Testis (tissue), 3 donors: ENCODE measurements around the gene ZNF521. TPM values are rescaled to one million over a fixed set of nuclear protein-coding genes. Genes with fewer than 3 reads are reported as not detected.

Experiments
- DNase-seq: peaks from one replicate; pipeline ENCODE4 v3.0.0-alpha.2; 2019
- H3K27ac ChIP-seq, 2 donors: fragments of 200-600 bp; sonication (generic); one replicate each; pipeline ENCODE4 v1.5.1; 2019
- H3K27me3 ChIP-seq: fragments of 200-600 bp; sonication (generic); one replicate; pipeline ENCODE4 v1.5.1; 2019
- H3K36me3 ChIP-seq: fragments of 200-600 bp; sonication (generic); one replicate; pipeline ENCODE4 v1.5.1; 2017; ENCODE audit warnings: low read depth; ENCODE audit errors: missing control alignments
- H3K4me1 ChIP-seq: fragments of 200-600 bp; sonication (generic); one replicate; pipeline ENCODE4 v1.5.1; 2019
- H3K4me3 ChIP-seq, 2 donors: fragments of 200-600 bp; sonication (generic); one replicate each; pipeline ENCODE4 v1.5.1; 2017 to 2019
- H3K9me3 ChIP-seq: fragments of 200-600 bp; sonication (generic); one replicate; pipeline ENCODE4 v1.5.1; 2017
- POLR2A ChIP-seq: fragments of 450-650 bp; IDR thresholded peaks from one replicate; pipeline ENCODE4 v1.6.1; 2017; ENCODE audit warnings: antibody characterized with exemption, mild to moderate bottlenecking, moderate library complexity
- WGBS, 2 donors: methylation state at CpG; one replicate each; pipeline ENCODE4 v1.1.5; 2018; 5-methylcytosine and 5-hydroxymethylcytosine counted together
- intact Hi-C: fragments of 100-400 bp; cut with DNase I; formaldehyde crosslinking; loops from one replicate; pipeline ENCODE4 v1.15.1; 2023; ENCODE audit warnings: low total_unique reads
- polyA plus RNA-seq: library from polyadenylated mRNA; stranded (reverse); fragments of 350-450 nt; fragmentation: Illumina TruSeq; extraction: RNeasy Lipid Tissue Mini Kit (QIAGEN cat#74804); gene quantifications from one replicate; pipeline ENCODE4 v1.2.3, GENCODE V29; 2014; ENCODE audit warnings: low read depth, low replicate concordance; ENCODE audit not compliant: insufficient read depth
- total RNA-seq, 2 donors: library from RNA; depleted of rRNA; stranded (reverse); fragments of >200 nt; gene quantifications; one replicate each; pipeline ENCODE4 v1.2.3, GENCODE V29; 2016
- TF ChIP-seq, protein P1 (sequence below), 3 experiments: fragments of 450-650 bp in 2 of 3; fragments of 200-600 bp in 1 of 3; sonication (generic) in 1 of 3; IDR thresholded peaks; one replicate each; pipeline ENCODE4 v1.5.1; 2016 to 2019; ENCODE audit warnings: antibody characterized with exemption in 3 of 3, mild to moderate bottlenecking in 2 of 3, moderate library complexity in 1 of 3

The ZNF521 gene
- total and polyA plus RNA-seq, 3 donors from 2014 or later = 8.7 to 46.9 (median 34.7) TPM

DNA sequence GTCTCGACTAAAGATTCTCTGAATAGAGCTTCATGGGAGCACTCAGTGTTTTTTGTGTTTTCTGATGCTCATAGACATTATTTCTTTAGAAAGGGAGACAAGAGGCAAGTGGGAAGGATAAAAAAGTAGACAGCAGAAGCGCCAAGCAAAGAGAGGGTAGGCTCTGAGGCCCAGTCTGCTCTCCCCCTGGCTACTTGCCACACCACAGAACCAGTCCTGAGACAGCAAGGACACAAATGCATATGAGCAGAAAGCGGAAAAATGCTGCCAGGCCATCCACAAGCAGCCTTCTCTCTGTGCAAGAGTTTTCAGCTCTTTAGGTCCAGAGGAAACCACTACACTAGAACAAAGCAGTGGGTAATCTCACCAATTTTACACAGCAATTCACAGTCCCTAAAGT lies 285.4 kb downstream of the ZNF521 start:
- Histone ChIP-seq H3K4me1 (no peaks in the 10 kb centered on the region), H3K36me3 (no peaks in the 10 kb centered on the region), H3K27me3 (no peaks in the 10 kb centered on the region), H3K9me3 (no peaks in the 10 kb centered on the region), H3K4me3 (no peak overlapping the region), H3K27ac (no peak overlapping the region)
- intact Hi-C loops = no loop called here
- 62 to 65% methylated on average over 3 of the region's 3 CpGs for WGBS, 2 donors
- DNase-seq = no peak
- TF ChIP-seq POLR2A = no peak
- TF ChIP-seq, protein P1, sequence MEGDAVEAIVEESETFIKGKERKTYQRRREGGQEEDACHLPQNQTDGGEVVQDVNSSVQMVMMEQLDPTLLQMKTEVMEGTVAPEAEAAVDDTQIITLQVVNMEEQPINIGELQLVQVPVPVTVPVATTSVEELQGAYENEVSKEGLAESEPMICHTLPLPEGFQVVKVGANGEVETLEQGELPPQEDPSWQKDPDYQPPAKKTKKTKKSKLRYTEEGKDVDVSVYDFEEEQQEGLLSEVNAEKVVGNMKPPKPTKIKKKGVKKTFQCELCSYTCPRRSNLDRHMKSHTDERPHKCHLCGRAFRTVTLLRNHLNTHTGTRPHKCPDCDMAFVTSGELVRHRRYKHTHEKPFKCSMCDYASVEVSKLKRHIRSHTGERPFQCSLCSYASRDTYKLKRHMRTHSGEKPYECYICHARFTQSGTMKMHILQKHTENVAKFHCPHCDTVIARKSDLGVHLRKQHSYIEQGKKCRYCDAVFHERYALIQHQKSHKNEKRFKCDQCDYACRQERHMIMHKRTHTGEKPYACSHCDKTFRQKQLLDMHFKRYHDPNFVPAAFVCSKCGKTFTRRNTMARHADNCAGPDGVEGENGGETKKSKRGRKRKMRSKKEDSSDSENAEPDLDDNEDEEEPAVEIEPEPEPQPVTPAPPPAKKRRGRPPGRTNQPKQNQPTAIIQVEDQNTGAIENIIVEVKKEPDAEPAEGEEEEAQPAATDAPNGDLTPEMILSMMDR (IDR thresholded peaks at IDR 0.05) = no peak

DNA sequence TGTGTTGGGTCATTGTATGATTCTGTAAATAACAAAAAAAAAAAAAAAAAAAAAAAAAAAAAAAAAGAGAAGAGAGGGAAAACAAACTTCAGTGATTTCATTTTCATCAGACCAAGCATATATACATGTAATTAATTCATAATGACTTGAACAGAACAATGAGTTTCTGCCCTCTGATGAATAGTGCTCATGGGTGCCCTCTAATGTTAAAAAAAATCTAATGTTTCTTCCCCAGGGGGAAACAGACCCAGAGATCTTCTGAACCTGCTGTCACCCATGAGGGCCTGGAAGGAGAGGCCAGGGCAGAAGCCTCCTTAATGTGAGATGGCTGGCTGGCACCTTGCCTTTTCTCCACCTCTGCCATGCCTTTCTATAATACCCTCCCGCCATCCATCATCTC lies 289.2 kb downstream of the ZNF521 start:
- Histone ChIP-seq H3K27me3 (no peaks in the 10 kb centered on the region), H3K4me3 (no peak overlapping the region), H3K4me1 (no peaks in the 10 kb centered on the region), H3K9me3 (no peaks in the 10 kb centered on the region), H3K36me3 (no peaks in the 10 kb centered on the region), H3K27ac (no peak overlapping the region)
- TF ChIP-seq, protein P1 (IDR thresholded peaks at IDR 0.05) = no peak
- no peak for TF ChIP-seq POLR2A
- 97 to 100% methylated on average over 1 of the region's 1 CpG for WGBS, 2 donors
- intact Hi-C loops = no loop called here
- DNase-seq = no peak

DNA sequence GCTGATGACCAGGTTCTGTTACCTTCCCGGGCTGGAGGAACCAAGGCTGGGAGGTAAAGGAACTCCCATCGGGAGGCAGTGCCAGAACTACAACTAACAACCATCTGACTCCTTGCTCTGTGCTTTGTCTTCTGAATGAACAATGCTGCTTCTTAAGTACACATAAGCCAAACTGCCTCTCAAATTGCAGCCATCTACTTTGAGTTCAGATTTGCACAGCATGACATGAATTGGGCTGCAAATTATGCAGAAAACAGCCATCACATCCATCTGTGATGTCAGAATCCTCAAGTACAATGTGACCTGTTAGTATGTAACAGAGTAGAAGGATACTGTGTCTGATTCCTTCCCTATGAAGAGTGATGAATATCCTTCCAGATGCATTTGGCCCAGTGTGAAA lies 290.6 kb downstream of the ZNF521 start:
- H3K9me3 ChIP-seq = no peaks in the 10 kb centered on the region
- DNase-seq = no peak
- no peak overlapping the region for H3K4me3 ChIP-seq
- H3K36me3 ChIP-seq = no peaks in the 10 kb centered on the region
- H3K4me1 ChIP-seq = no peaks in the 10 kb centered on the region
- H3K27ac ChIP-seq = no peak overlapping the region
- 96 to 100% methylated on average over 2 of the region's 2 CpGs for WGBS, 2 donors
- TF ChIP-seq, protein P1 (IDR thresholded peaks at IDR 0.05) = no peak
- no peak for TF ChIP-seq POLR2A
- intact Hi-C loops = no loop called here
- no peaks in the 10 kb centered on the region for H3K27me3 ChIP-seq

DNA sequence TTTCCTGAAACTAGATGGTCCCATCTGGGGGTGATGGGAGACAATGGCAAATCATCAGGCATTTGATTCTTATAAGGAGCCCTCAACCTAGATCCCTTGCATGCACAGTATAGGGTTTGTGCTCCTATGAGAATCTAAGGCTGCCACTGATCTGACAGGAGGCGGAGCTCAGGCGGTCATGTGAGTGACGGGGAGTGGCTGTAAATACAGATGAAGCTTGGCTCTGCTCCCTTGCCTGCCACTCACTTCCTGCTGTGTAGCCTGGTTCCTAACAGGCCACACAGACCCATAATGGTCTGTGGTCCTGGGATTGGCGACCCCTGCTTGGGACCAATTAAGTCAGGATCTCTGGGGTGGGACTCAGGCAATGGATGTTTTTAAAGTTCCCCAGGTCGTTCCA lies 293.4 kb downstream of the ZNF521 start:
- no peak overlapping the region for H3K27ac ChIP-seq
- 75 to 83% methylated on average over 4 to 5 of the region's 5 CpGs for WGBS, 2 donors
- no peaks in the 10 kb centered on the region for H3K36me3 ChIP-seq
- no peaks in the 10 kb centered on the region for H3K27me3 ChIP-seq
- TF ChIP-seq POLR2A = no peak
- TF ChIP-seq, protein P1 (IDR thresholded peaks at IDR 0.05) = no peak
- H3K9me3 ChIP-seq = no peaks in the 10 kb centered on the region
- H3K4me3 ChIP-seq = no peak overlapping the region
- no peaks in the 10 kb centered on the region for H3K4me1 ChIP-seq
- no peak for DNase-seq
- intact Hi-C loops = no loop called here

DNA sequence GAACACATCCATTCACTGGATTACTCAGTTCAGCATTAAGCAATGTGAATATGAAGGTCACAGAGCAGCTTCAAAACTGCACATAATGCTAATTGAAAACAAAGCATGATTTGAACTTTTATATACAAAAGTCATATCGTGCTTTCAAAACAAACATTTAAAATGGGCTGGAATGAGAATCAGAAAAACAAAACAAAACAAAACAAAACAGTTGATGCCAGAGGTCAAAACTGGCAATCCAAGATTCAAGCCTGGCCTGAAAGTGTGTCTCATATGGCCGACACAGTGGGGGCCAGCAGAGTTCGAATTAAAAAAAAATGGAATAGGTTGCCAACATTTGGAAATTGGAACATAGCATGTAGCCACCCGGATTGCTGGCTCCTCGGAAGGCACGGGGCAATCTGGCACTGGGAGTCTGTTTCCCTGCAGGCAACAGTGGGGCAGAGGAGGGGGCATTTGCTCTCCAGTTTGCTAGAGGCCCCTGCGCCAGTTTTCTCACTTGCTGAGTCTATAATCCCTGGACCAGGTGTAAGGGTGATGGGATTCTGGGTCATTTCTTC lies 294.4 kb downstream of the ZNF521 start:
- no peaks in the 10 kb centered on the region for H3K9me3 ChIP-seq
- WGBS, 2 donors = 61 to 63% methylated on average over 7 of the region's 7 CpGs

More for the DNA sequence above, 294.4 kb downstream of the ZNF521 start:
- intact Hi-C loops = no loop called here
- no peak for DNase-seq
- Histone ChIP-seq H3K27ac (no peak overlapping the region), H3K27me3 (no peaks in the 10 kb centered on the region), H3K4me1 (no peaks in the 10 kb centered on the region), H3K36me3 (no peaks in the 10 kb centered on the region), H3K4me3 (no peak overlapping the region)
- TF ChIP-seq, protein P1 (IDR thresholded peaks at IDR 0.05) = no peak
- no peak for TF ChIP-seq POLR2A
